ENCODE results near the gene TCEA2.

Gene TCEA2

GRCh38 chr20:64119681-64120341 is 56.8 kb downstream of the TCEA2 start:
- in situ Hi-C loops (cut with MboI; ENCODE audit: low sequenced_read_pairs) = no loop called here

GRCh38 chr20:64121586-64121985 is 58.6 kb downstream of the TCEA2 start:
- in situ Hi-C loops (cut with MboI; ENCODE audit: low sequenced_read_pairs) = no loop called here

Data from hTERT RPE-1 (cell line).